Breast epithelium (tissue), 3 donors: ENCODE measurements around the gene CHCHD4.

Experiments
- CTCF ChIP-seq, 3 donors: fragments of 450-650 bp; IDR thresholded peaks; one replicate each; pipeline ENCODE4 v1.5.1; 2016 to 2017; ENCODE audit warnings: antibody characterized with exemption in 3 of 3, mild to moderate bottlenecking in 3 of 3, moderate library complexity in 3 of 3
- POLR2A ChIP-seq: fragments of 450-650 bp; IDR thresholded peaks from one replicate; pipeline ENCODE4 v1.6.1; 2016; ENCODE audit warnings: antibody characterized with exemption, mild to moderate bottlenecking, moderate library complexity
- POLR2AphosphoS5 ChIP-seq, 3 donors: sonication (generic); formaldehyde crosslinking; IDR thresholded peaks; one replicate each; pipeline ENCODE4 v1.6.1; 2017; ENCODE audit warnings: antibody characterized with exemption in 3 of 3

- TF ChIP-seq CTCF (IDR thresholded peaks at IDR 0.05), result no peak
- no peak for TF ChIP-seq POLR2A
- no peak for TF ChIP-seq POLR2AphosphoS5 (IDR thresholded peaks at IDR 0.05)
Observed at GRCh38 chr3:14124223-14124614, 451 bp downstream of the CHCHD4 start.
